VCaP (cell line): Measurements from ENCODE around the gene PPP6R3.

Experiments
- H3K27ac ChIP-seq: fragments of 450-650 bp; 2 replicates; pipeline ENCODE4 v1.5.1; 2017
- TF ChIP-seq, protein P1 (sequence below): fragments of 450-650 bp; conservative IDR thresholded peaks from 2 replicates; pipeline ENCODE4 v1.5.1; 2017; ENCODE audit warnings: mild to moderate bottlenecking, moderate library complexity

PPP6R3 gene, protein sequence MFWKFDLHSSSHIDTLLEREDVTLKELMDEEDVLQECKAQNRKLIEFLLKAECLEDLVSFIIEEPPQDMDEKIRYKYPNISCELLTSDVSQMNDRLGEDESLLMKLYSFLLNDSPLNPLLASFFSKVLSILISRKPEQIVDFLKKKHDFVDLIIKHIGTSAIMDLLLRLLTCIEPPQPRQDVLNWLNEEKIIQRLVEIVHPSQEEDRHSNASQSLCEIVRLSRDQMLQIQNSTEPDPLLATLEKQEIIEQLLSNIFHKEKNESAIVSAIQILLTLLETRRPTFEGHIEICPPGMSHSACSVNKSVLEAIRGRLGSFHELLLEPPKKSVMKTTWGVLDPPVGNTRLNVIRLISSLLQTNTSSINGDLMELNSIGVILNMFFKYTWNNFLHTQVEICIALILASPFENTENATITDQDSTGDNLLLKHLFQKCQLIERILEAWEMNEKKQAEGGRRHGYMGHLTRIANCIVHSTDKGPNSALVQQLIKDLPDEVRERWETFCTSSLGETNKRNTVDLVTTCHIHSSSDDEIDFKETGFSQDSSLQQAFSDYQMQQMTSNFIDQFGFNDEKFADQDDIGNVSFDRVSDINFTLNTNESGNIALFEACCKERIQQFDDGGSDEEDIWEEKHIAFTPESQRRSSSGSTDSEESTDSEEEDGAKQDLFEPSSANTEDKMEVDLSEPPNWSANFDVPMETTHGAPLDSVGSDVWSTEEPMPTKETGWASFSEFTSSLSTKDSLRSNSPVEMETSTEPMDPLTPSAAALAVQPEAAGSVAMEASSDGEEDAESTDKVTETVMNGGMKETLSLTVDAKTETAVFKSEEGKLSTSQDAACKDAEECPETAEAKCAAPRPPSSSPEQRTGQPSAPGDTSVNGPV

DNA sequence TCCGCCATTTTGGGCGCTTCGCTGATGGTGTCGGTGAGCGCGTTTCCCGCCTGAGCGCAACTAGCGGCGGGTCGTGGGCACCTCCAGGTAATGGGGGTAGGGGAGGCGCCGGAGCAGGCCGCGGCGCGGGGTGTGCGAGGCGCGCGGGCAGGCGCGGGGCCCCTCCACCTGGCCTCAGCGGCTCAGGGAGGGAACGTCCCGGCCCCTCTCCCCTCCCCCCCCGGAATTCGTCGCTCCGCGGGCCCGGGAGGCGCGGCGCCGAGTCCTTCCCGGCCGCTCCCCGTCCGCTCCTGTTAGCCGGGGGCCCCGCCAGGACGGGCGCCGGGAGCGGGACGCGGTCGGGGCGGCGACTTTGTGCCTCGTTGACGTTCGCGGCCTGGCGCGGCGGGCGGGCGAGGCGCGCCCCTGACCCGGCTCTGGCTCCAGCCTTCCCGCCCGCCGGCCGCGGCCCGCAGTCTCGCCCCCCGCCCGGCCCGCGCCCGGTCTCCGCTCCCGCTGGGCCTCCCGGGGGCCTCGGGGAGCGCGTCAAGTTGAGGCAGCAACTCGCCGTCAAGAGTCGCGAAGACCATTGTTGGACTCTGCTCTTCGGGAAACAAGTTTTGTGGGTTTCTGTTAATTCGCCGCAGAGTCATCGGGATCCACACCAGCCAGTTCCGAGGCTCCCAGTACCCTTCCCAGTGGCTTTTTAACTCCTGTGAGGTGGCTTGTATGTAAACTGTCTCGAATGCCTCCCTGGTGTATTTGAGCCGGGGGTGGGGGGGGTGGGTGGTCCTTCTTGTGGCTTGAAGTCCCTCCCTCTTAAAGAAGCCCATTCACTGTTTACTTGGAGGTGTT lies at the start of gene PPP6R3:
Gene PPP6R3, plus strand, starts transcription at position 12 of the 834 bp plus-strand sequence. CDS start 76,913 bp downstream, outside the sequence.
- TF ChIP-seq, protein P1, sequence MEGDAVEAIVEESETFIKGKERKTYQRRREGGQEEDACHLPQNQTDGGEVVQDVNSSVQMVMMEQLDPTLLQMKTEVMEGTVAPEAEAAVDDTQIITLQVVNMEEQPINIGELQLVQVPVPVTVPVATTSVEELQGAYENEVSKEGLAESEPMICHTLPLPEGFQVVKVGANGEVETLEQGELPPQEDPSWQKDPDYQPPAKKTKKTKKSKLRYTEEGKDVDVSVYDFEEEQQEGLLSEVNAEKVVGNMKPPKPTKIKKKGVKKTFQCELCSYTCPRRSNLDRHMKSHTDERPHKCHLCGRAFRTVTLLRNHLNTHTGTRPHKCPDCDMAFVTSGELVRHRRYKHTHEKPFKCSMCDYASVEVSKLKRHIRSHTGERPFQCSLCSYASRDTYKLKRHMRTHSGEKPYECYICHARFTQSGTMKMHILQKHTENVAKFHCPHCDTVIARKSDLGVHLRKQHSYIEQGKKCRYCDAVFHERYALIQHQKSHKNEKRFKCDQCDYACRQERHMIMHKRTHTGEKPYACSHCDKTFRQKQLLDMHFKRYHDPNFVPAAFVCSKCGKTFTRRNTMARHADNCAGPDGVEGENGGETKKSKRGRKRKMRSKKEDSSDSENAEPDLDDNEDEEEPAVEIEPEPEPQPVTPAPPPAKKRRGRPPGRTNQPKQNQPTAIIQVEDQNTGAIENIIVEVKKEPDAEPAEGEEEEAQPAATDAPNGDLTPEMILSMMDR, result no peak
- peak within 1 kb of the TSS; percentile 95 for H3K27ac ChIP-seq

DNA sequence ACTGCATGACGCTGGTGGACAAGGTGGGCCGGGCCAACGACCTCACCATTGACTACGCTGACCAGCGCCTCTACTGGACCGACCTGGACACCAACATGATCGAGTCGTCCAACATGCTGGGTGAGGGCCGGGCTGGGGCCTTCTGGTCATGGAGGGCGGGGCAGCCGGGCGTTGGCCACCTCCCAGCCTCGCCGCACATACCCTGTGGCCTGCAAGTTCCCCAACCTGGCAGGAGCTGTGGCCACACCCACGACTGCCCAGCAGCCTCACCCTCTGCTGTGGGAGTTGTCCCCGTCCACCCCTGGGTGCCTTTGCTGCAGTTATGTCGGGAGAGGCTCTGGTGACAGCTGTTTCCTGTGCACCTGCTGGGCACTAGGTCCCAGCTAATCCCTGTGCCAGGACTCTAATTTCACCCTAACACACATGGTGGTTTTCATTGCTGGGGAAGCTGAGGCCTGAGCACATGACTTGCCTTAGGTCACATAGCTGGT lies 49.0 kb upstream of the PPP6R3 start:
- H3K27ac ChIP-seq, result peak overlapping the region; percentile 73
- TF ChIP-seq, protein P1, result no peak

DNA sequence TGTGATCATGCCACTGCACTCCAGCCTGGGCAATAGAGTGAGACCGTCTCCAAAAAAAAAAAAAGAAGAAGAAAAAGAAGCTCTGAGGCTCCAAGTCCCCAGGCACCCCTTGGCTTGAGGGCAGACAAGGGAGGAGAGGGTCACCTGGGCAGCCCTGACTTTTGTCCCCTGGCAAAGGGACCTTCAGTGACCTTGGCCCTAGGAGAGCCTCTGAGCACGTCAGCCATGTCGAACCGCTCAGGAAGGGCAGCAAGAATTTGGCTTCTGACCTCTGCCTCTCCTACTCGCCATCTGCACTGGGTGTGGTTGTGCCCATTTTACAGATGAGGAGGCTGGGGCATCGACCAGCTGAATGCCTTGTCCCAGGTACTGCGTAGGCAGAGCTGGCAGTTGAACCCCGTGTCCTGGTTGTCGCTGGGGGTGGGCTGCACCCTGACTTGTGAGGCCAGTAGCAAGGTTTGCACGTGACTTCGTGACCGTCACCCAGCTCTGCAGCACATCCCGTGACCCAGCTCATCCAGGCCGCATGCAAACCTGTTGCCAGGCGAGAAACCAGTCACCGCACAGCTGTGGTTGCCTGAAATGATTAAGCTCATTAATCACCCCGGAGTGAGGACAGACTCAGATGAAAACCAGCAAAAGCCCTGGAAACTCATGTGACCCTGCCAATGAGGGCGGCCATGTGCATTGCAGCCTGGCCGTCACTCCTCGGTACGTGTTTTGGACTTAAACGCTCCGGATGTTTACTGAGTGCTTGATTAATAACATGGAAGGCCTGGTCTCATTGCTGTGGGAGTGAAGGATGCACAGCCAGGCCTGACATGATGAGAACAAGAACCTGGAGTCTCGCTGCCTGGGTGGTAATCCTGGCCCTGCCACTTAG lies 47.7 kb upstream of the PPP6R3 start:
- peak overlapping the region; percentile 73 for H3K27ac ChIP-seq
- TF ChIP-seq, protein P1, result no peak

DNA sequence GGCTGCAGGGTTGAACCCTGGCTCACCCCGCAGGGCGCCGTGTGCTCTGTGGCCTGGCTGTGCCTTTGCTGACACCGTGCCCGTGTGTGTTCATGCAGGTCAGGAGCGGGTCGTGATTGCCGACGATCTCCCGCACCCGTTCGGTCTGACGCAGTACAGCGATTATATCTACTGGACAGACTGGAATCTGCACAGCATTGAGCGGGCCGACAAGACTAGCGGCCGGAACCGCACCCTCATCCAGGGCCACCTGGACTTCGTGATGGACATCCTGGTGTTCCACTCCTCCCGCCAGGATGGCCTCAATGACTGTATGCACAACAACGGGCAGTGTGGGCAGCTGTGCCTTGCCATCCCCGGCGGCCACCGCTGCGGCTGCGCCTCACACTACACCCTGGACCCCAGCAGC lies 47.0 kb upstream of the PPP6R3 start:
- TF ChIP-seq, protein P1, result no peak
- H3K27ac ChIP-seq, result peak overlapping the region; percentile 73

DNA sequence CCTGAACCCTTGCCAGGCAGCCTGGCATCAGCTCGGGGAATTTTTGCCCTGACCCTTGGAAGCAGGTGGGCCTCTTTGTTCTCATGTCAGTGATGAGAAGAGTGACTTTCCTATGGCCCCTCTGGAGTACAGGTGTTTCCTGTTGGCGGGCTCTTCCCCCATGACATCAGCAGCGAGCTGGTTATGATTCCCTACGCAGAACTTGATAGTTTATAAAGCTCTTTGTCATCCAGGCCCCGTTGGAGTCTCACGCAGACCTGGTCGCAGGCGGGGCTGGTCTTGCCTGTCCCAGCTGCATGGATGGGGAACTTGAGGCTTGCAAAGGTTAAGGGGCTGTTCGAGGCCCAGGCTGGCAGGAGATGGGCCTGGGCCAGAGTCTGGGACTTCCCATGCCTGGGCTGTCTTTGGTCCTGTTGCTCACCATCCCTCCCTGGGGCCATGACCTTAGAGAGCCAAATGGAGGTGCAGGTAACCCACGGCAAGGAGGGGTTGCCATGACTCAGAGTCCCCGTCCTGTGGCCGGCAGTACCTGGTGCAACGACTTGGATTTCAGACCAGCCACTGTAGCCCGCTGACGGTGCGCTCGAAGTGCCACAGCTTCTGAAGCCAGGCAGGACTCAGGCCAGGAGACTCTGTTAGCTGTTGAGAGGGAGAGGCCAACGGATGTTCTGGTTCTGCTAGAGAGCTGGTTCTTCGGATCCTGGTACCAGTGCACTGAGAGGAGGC lies 45.9 kb upstream of the PPP6R3 start:
- peak overlapping the region; percentile 73 for H3K27ac ChIP-seq

More for the DNA sequence above, 45.9 kb upstream of the PPP6R3 start:
- TF ChIP-seq, protein P1, result no peak
